Fibroblast of upper back skin (primary cell): ENCODE results near the gene FAF2.
A peak's percentile ranks its signal among the peaks of the same experiment; 100 is the strongest.
"Not testable (repeated sequence)": the region's sequence is repeated elsewhere in the genome, so short reads cannot be mapped to it uniquely, and the experiment has no call there.

Experiments
- DNase-seq: peaks from one replicate; pipeline ENCODE4 v3.0.0-alpha.2; 2013

FAF2 gene

GRCh38 chr5:176447978-176448608, at the start of gene FAF2:
Gene FAF2, plus strand, starts transcription at chr5:176448385. Its CDS starts 23 bp downstream, at chr5:176448408.
- peak; percentile 99 for DNase-seq

- DNase-seq: no peak
These were observed 47.6 kb upstream of the FAF2 start for GRCh38 chr5:176400382-176401156.

- DNase-seq: no peak
These were observed 46.6 kb upstream of the FAF2 start for GRCh38 chr5:176401281-176402205.

GRCh38 chr5:176405656-176406435, 42.3 kb upstream of the FAF2 start:
- no peak for DNase-seq

- no peak for DNase-seq
These were observed 41.6 kb upstream of the FAF2 start for GRCh38 chr5:176406436-176407052.

GRCh38 chr5:176407456-176408251, 40.5 kb upstream of the FAF2 start:
- no peak for DNase-seq

- not testable (repeated sequence) for DNase-seq
These were observed 40.0 kb upstream of the FAF2 start for GRCh38 chr5:176408252-176408573.

- DNase-seq: no peak
These were observed 39.6 kb upstream of the FAF2 start for GRCh38 chr5:176408590-176408989.

- DNase-seq: no peak
These were observed 38.4 kb upstream of the FAF2 start for GRCh38 chr5:176409765-176410164.

GRCh38 chr5:176410486-176411180, 37.6 kb upstream of the FAF2 start:
- no peak for DNase-seq

GRCh38 chr5:176412517-176413254, 35.5 kb upstream of the FAF2 start:
- DNase-seq: no peak

- DNase-seq: no peak
These were observed 35.0 kb upstream of the FAF2 start for GRCh38 chr5:176413255-176413565.

- DNase-seq: no peak
These were observed 34.4 kb upstream of the FAF2 start for GRCh38 chr5:176413709-176414191.

GRCh38 chr5:176414704-176415103, 33.5 kb upstream of the FAF2 start:
- DNase-seq: no peak

GRCh38 chr5:176415240-176415951, 32.8 kb upstream of the FAF2 start:
- DNase-seq: no peak

- DNase-seq: peak; percentile 76
These were observed 31.9 kb upstream of the FAF2 start, which contains the start of gene CLTB for GRCh38 chr5:176415952-176416924. Gene CLTB, minus strand, starts transcription at chr5:176416539. Its CDS starts 176 bp downstream, at chr5:176416363.

- no peak for DNase-seq
These were observed 31.2 kb upstream of the FAF2 start for GRCh38 chr5:176416965-176417364.

- DNase-seq: no peak
These were observed 29.9 kb upstream of the FAF2 start for GRCh38 chr5:176418251-176418650.
